NCI-H526 (cell line): ENCODE data around the gene ZMIZ1.

Source experiments
- DNase-seq, 2 experiments: peaks; one replicate each; lab custom pipeline; 2025; lab: John Stamatoyannopoulos, UW

ZMIZ1 gene

GRCh38 chr10:79066411-79067240 lies 2.1 kb upstream of the ZMIZ1 start:
- peak; percentile 61 to 80 for DNase-seq

GRCh38 chr10:79067241-79068202 lies 1.2 kb upstream of the ZMIZ1 start:
- DNase-seq = peak; percentile 74 to 91

DNA sequence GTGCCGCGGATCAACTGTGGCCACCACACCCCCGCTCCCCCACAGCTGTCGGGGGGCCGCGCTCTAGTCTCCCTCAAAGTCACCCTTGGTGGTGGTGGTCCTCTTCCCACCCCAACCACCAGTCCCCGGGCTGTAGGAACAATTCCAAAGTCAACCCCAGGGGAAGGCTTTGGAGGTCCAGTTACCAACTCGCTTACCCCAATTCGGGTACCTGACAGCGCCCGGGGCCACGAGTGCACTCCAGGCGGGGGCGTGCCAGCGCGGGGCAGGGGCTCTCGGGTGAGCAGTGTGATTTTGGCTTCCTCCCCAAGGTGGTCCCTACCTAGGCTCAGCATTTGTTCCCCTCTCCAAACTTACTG lies 584 bp upstream of the ZMIZ1 start:
- DNase-seq = peak in 1 of 2 experiments; percentile 56

- DNase-seq = peak in 1 of 2 experiments; percentile 50
Observed at GRCh38 chr10:79069325-79070080, 737 bp downstream of the ZMIZ1 start.

- DNase-seq = peak in 1 of 2 experiments; percentile 27
Observed at GRCh38 chr10:79070081-79070605, 1.4 kb downstream of the ZMIZ1 start.

- peak; percentile 15 to 72 for DNase-seq
Observed at GRCh38 chr10:79070606-79071395, 2.0 kb downstream of the ZMIZ1 start.

DNA sequence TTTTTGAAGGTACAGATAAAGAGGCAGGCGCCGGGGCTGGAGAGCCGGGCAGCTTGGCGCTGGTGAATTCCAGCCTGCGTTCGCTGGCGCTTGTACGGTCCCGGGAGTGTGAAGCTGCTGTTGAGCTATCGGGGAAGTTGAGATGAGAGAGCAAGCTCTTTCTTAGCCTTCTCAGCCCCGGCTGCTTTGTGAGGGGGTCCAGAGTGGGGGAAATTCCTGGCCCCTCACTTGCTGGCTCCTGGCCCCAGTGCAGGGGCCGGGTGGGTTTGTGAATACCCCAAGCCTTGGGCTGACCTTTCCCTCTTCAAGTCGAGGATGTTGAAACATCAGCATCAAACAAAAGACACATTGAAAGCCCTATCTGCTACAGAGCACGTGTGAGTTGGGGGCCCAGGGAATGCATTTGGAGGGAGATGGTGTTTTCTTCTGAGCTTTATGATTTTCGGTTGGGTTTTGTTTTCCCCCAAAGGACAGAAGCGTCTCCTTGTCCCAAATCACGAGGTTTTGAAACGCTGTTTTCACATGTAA lies 2.7 kb downstream of the ZMIZ1 start:
- no peak for DNase-seq

DNA sequence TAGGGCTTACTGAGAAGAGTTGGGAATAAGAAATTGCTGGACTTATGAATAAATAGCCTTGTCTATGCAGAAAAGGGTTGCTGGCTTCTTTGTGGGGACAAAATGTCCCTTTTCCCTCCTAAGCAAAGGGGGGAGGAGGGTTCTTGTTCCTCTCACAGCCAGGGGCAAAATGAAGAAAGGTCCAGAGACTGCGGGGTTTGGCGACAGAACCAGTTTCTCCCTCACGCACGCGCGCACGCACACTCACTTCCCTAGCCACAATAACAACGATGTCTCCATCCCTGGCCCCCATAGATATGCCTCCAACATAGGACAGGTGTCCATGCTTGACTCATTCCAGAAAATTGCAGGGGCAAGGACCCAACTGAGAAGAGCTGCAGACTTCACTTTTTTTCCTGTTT lies 3.3 kb downstream of the ZMIZ1 start:
- DNase-seq = no peak

DNA sequence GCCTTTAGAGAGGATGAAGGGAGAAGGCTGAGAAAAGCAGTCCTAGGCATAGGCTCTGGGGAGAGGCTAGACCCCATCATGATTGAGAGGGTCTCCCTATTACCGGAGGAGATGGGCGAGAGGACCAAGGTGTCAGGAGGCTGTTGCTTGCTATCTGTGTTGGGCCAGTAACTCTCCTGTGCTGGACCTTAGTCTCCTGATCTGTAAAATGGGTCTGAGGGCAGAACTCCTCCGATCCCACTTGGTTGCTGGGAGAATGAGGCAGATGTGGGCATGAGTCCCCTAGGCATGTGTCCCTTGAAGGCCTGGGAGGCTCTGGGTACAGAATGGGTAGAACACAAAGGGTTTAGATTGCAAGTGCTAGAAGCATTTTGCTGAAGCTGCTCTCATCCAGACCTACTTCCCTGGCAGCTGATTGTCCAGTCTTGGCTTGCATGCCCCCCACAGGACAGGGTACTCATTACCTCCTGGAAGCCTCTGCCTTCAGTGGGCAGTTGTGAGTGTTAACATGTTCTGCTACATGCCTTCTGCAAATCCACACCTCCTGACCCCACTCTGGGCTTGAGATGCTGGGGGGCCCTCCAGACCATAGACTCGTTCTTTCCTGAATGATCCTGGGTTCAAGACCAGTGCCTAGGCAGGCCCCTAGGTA lies 4.4 kb downstream of the ZMIZ1 start:
- no peak for DNase-seq

DNA sequence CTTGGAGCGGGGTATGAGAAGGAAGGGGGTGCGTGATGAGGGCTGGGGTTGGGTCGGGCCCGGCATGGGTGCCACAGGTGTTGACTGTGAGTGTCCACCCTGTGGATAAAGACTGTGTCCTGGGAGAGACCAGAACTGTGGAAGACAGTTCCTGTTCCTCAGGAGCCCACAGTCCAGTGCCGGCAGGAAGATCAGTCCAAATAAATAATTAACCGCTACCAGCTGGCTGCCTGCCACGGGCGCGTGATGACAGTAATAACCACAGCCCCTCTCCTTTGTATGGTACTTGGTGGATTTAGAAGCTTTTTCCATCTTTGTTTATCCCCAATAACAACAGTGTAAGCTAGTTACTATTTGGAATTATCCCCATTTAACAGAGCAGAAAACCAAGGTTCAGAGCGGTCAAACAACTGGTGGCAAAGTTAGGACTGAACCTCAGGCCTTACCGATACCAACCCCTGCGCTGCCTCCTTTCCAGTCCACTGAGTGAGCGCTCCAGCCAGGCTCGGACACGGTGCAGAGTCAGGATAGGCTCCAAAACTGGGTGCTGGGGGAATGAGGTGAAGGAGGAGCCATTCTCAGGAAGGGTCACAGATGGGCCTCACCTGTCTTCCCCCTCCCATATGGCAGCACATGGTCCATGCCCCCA lies 5.1 kb downstream of the ZMIZ1 start:
- peak in 1 of 2 experiments; percentile 21 for DNase-seq

DNA sequence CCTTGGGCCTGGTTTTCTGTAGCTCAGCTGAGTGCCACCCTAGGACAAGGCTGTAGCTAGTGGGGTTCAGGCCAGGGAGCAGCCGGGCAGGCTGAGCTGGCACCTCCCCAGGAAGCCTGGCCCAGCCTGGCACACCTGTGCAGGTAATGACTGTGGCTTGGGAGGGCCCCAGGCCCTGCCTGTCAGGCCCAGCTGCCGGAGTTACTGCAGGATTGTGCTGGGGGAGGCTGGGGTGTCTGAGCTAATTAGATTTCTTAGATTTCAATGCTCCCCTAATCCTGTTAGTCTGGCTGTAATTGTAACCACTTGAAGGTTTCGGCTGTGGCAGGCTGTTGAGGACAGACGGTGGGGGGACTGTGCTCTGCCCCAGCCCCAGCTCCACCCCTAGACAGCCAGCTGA lies 6.0 kb downstream of the ZMIZ1 start:
- no peak for DNase-seq

DNA sequence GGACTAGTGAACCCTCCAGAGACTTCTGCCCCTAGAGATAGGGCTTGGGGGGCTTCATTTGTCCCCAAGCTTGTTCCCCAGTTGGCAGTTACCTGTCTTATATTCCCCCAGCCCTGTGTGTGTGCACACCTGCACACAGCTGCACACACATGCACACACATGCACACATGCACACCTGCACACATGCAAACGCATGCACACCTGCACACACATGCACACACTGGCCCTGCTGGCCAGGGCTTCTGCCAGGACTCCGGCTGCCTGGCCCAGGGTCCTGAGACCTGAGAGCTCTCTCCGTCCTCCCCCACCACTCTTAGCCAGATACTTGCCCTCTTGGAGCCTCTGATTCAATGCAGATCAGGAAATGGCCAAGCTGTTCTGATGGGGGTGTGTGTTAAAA lies 6.7 kb downstream of the ZMIZ1 start:
- DNase-seq = no peak

GRCh38 chr10:79077488-79078173 lies 8.9 kb downstream of the ZMIZ1 start:
- no peak for DNase-seq

- peak; percentile 23 to 39 for DNase-seq
Observed at GRCh38 chr10:79078367-79079053, 9.7 kb downstream of the ZMIZ1 start.

DNA sequence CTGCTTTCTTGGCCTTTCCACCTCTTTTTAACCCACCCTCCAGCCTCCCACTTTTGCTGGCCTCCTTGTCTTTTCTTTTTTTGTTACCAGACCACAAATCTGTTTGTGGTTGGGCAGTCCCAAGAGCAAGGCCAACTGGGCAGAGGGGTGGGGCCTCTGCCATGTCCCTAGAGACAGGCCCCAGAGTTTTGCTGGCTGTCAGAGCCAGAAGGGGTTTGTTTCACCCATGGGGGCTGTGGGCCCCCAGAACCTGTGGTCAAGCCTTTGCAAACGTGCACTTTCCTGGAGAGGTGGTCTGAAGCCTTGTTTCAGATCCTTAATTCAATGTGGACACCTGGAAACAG lies 10.3 kb downstream of the ZMIZ1 start:
- no peak for DNase-seq

DNA sequence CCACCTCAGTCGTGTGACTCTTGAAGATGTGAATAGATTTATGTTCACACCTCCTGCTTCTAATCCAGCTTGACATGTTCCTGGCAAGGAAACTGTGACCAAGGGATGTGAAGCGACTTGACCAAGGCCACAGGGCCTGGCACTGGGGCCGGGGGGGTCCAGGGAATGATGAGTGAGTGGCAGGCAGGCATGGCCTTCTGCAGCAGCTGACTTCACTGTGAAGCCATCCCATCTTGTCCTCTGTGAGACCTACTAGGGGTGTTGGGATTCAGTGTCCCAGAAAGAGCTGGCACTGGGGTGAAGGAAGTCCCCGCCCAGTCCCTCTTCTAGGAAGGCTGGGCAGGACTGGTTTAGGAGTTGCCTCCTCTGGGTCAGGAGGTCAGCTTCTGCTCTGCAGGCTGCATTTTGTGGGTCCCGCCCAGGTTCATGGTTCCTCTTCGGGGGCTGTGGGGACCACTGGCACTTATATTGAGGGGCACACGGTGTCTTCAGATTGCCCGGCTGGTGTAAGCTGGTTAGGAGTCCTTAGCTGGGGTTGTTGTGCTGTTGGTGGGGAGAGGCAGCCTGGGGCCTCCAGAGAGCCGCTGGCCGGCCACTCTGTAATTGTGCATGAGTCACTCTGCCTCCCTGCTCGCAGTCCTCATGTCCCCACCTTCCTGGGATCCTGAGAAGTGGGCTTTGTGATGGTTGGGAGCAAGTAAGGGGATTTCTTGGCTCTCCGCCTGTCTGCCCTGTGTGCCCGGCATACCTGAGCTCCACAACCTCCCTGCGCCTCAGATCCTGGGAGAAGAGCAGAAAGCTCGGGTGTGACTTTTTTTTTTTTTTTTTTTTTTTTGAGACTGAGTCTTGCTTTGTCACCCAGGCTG lies 11.0 kb downstream of the ZMIZ1 start:
- DNase-seq = no peak

DNA sequence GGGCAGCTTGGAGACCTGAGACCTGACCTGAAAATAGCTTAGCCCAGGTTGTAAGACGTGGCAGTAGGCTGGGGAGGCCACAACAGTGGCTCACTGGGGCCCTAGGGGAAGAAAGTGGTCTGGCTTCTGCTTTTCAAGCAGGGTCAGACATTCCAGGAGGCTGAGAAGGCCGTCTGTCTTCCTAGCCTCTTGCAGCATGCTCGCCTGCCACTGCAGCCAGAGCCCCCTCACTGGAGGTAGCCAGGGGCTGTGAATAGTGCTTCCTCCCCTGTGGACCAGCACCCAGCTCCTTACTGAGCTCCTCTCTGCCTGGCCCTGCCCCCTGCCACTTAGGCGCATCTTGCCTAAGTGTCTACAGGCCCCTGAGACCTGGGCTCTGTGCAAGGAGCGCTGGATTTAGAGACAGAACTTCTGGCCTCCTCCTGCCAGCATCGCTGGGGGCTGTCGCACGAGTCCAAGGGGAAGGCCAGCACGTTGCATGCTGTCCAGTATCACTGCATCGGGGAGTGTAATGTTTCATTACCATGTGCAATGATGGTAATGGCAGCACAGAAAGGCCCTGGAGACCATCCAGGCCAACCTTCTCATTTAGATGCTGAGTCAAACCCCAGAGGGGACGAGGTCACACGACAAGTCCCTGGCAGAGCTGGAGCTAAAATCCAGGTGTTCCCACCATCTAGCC lies 12.7 kb downstream of the ZMIZ1 start:
- DNase-seq = no peak
